Fibroblast of lung (primary cell): ENCODE measurements around the gene IL31RA. TPM values are rescaled to one million over a fixed set of nuclear protein-coding genes. Genes with fewer than 3 reads are reported as not detected.

Experiments used
- DNase-seq, 2 donors: peaks; one replicate each; pipeline versions ENCODE4 v3.0.0 to v3.0.0-alpha.2; 2010; ENCODE audit warnings: low read depth in 2 of 2
- H2AFZ ChIP-seq: 2 replicates; pipeline ENCODE4 v1.5.1; 2012; ENCODE audit warnings: low read length, control low read depth, inconsistent platforms
- H3K27ac ChIP-seq: 2 replicates; pipeline ENCODE4 v1.5.1; 2011; ENCODE audit warnings: low read length, control low read depth; ENCODE audit not compliant: insufficient read depth
- H3K27me3 ChIP-seq: 2 replicates; pipeline ENCODE4 v1.5.1; 2011; ENCODE audit warnings: mild to moderate bottlenecking, low read length; ENCODE audit not compliant: control insufficient read depth, insufficient read depth
- H3K36me3 ChIP-seq: 2 replicates; pipeline ENCODE4 v1.5.1; 2011; ENCODE audit warnings: low read length; ENCODE audit not compliant: control insufficient read depth, insufficient read depth
- H3K4me1 ChIP-seq: 2 replicates; pipeline ENCODE4 v1.5.1; 2011; ENCODE audit warnings: low read length; ENCODE audit not compliant: control insufficient read depth, insufficient read depth; ENCODE audit errors: extremely low read depth
- H3K4me2 ChIP-seq: 2 replicates; pipeline ENCODE4 v1.5.1; 2011; ENCODE audit warnings: low read length, control low read depth; ENCODE audit not compliant: insufficient read depth; ENCODE audit errors: extremely low read depth
- H3K4me3 ChIP-seq, 4 experiments: fragments of 200-600 bp in 1 of 4; sonication (generic) in 1 of 4; replicated peaks in 1 of 4; 2 replicates each; pipeline ENCODE4 v1.5.1; 2011 to 2016; ENCODE audit warnings: low read length in 4 of 4, low read depth in 3 of 4, mild to moderate bottlenecking in 3 of 4, control low read depth in 2 of 4, inconsistent platforms in 1 of 4, mixed read lengths in 1 of 4; ENCODE audit not compliant: insufficient read depth in 1 of 4; ENCODE audit errors: control extremely low read depth in 1 of 4
- H3K79me2 ChIP-seq: 2 replicates; pipeline ENCODE4 v1.5.1; 2012; ENCODE audit warnings: mild to moderate bottlenecking, low read length, inconsistent platforms; ENCODE audit not compliant: control insufficient read depth, insufficient read depth
- H3K9ac ChIP-seq: 2 replicates; pipeline ENCODE4 v1.5.1; 2011; ENCODE audit warnings: mild to moderate bottlenecking, low read length, control low read depth; ENCODE audit not compliant: insufficient read depth
- H3K9me3 ChIP-seq: 2 replicates; pipeline ENCODE4 v1.5.1; 2012; ENCODE audit warnings: low read depth, low read length; ENCODE audit not compliant: control insufficient read depth, insufficient read depth
- H4K20me1 ChIP-seq: 2 replicates; pipeline ENCODE4 v1.5.1; 2011; ENCODE audit warnings: low read length; ENCODE audit not compliant: control insufficient read depth, insufficient read depth; ENCODE audit errors: extremely low read depth
- EZH2 ChIP-seq: IDR thresholded peaks from 2 replicates; pipeline ENCODE4 v1.5.1; 2012; ENCODE audit warnings: low read length, control low read depth, mild to moderate bottlenecking; ENCODE audit errors: missing control alignments
- polyA plus RNA-seq, 2 donors: library from polyadenylated mRNA; depleted of rRNA in 1 of 2; stranded (reverse) in 1 of 2; unstranded in 1 of 2; fragments of >200 nt; gene quantifications; 2 replicates each; pipeline ENCODE4 v1.2.1, GENCODE V29; 2011 to 2012; ENCODE audit warnings: missing spikeins in 1 of 2
- total RNA-seq: library from RNA; depleted of rRNA; stranded (reverse); fragments of >200 nt; gene quantifications from 2 replicates; pipeline ENCODE4 v1.2.1, GENCODE V29; 2014
- TF ChIP-seq, protein P1 (sequence below), 2 donors: IDR thresholded peaks in 1 of 2; conservative IDR thresholded peaks in 1 of 2; 1 replicate in 1 of 2; 2 replicates in 1 of 2; pipeline ENCODE4 v1.5.1; 2011 to 2012; ENCODE audit warnings: low read length in 2 of 2, control low read depth in 1 of 2, inconsistent platforms in 1 of 2, low read depth in 1 of 2, mild to moderate bottlenecking in 1 of 2

Gene IL31RA
- total and polyA plus RNA-seq, 2 donors (not counting 1 experiment from before 2014, with no cell fraction given), result 0.28 to 2.6 TPM

DNA sequence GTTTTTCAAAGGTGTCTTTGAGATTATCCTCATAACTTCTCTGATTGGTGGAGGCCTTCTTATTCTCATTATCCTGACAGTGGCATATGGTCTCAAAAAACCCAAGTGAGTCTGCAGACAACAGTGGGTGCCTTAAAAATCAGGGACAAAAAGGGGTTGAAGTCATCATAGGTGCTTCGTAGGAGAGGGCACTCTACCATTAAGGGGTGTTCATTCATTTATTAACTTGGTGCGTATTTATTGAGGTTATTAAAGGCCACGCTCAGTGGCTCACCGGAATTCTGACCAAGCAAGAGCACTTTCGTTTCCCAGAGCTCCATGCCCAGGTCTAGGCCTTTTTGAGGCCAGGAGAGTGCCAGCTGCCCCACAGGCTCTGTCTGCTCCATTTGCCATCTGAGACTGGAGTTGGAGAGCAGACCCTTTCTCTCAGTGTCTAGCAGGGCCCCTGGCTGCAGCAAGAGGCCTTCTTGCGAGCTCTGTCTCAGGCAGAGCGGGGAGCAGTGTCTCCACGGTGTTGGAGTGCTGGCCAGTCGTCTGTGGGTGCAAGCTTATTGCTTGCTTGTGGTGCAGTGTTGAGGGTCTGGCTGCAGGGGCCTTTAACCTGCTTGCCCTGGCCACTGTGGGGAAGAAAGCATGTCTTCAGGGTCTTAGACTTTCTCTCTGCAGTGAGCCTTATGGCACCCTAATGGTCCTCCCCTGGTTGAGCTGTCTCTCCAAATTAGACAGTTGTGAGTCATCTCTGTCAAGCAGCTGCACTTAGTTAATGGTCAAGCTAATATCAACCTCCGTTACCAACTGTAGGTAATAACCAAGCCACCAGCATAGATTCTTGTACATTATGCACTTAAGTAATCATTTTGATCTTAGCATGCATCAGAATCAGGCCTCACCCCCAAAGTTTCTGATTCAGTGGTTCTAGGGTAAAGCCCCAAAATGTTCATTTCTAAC, 62.6 kb downstream of the IL31RA start:
- TF ChIP-seq EZH2, result no peak
- TF ChIP-seq, protein P1, sequence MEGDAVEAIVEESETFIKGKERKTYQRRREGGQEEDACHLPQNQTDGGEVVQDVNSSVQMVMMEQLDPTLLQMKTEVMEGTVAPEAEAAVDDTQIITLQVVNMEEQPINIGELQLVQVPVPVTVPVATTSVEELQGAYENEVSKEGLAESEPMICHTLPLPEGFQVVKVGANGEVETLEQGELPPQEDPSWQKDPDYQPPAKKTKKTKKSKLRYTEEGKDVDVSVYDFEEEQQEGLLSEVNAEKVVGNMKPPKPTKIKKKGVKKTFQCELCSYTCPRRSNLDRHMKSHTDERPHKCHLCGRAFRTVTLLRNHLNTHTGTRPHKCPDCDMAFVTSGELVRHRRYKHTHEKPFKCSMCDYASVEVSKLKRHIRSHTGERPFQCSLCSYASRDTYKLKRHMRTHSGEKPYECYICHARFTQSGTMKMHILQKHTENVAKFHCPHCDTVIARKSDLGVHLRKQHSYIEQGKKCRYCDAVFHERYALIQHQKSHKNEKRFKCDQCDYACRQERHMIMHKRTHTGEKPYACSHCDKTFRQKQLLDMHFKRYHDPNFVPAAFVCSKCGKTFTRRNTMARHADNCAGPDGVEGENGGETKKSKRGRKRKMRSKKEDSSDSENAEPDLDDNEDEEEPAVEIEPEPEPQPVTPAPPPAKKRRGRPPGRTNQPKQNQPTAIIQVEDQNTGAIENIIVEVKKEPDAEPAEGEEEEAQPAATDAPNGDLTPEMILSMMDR (conservative IDR thresholded peaks at IDR 0.05 in 1 of 2, IDR thresholded peaks at IDR 0.05 in 1 of 2; ENCODE audit: low read depth in 1 of 2, low read length in 2 of 2), result no peak
- no peak overlapping the region for H3K9ac ChIP-seq
- no peaks in the 10 kb centered on the region for H3K27me3 ChIP-seq
- H4K20me1 ChIP-seq, result no peaks in the 10 kb centered on the region
- no peak overlapping the region for H2AFZ ChIP-seq
- DNase-seq, result no peak
- no peaks in the 10 kb centered on the region for H3K79me2 ChIP-seq
- no peak overlapping the region for H3K27ac ChIP-seq
- H3K4me2 ChIP-seq, result no peak overlapping the region
- H3K9me3 ChIP-seq, result no peaks in the 10 kb centered on the region
- H3K36me3 ChIP-seq, result no peaks in the 10 kb centered on the region
- H3K4me1 ChIP-seq, result no peaks in the 10 kb centered on the region
- H3K4me3 ChIP-seq, result no peak overlapping the region

DNA sequence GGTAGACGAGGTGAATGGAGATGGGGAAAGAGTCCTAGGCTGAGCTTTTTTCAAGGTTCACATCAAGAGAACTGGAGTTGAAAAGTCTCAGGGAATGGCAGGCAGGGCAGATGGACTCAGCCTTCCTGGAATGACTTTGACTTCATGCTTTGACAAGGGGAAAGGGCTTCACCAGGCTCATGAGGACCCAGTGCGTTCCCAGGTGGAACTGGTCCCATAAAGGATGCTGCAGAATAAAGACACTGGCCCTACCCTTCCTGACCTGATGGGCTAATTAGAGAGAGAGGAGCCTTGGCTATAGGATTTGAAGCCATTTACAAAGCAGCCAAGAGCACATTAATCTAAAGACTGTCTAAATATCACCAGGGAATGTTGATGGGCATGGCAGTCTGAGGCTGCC, 63.8 kb downstream of the IL31RA start:
- Histone ChIP-seq H3K4me2 (no peak overlapping the region), H4K20me1 (no peaks in the 10 kb centered on the region), H3K9me3 (no peaks in the 10 kb centered on the region), H3K4me3 (no peak overlapping the region), H3K27me3 (no peaks in the 10 kb centered on the region), H3K79me2 (no peaks in the 10 kb centered on the region), H3K36me3 (no peaks in the 10 kb centered on the region), H3K27ac (no peak overlapping the region), H3K4me1 (no peaks in the 10 kb centered on the region), H3K9ac (no peak overlapping the region), H2AFZ (no peak overlapping the region)
- DNase-seq, result no peak
- TF ChIP-seq, protein P1 (conservative IDR thresholded peaks at IDR 0.05 in 1 of 2, IDR thresholded peaks at IDR 0.05 in 1 of 2; ENCODE audit: low read depth in 1 of 2, low read length in 2 of 2), result no peak
- no peak for TF ChIP-seq EZH2

DNA sequence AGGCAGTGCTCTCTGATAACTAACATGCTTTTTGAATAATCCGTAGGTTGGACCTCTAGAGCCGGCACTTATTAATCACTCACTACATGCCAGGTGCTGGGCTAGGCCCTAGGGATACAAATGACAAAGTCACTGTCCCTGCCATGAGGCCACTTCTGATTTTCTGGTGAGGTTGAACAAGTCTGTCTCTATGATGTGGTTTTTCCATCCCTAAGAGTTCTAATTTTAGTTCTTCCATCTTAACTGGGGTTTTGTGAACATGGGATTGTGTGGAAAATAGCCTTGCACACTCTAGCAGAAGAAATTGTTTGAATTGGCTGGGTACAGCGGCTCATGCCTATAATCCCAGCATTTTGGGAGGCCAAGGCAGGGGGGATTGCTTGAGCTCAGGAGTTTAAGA, 64.6 kb downstream of the IL31RA start:
- Histone ChIP-seq H3K4me1 (no peaks in the 10 kb centered on the region), H4K20me1 (no peaks in the 10 kb centered on the region), H3K4me3 (no peak overlapping the region), H3K27me3 (no peaks in the 10 kb centered on the region), H3K36me3 (no peaks in the 10 kb centered on the region), H3K79me2 (no peaks in the 10 kb centered on the region), H2AFZ (no peak overlapping the region), H3K27ac (no peak overlapping the region), H3K9me3 (no peaks in the 10 kb centered on the region), H3K9ac (no peak overlapping the region), H3K4me2 (no peak overlapping the region)
- DNase-seq, result no peak
- TF ChIP-seq, protein P1 (conservative IDR thresholded peaks at IDR 0.05 in 1 of 2, IDR thresholded peaks at IDR 0.05 in 1 of 2; ENCODE audit: low read depth in 1 of 2, low read length in 2 of 2), result no peak
- TF ChIP-seq EZH2, result no peak
